HK-2 (cell line): ENCODE measurements around the gene HYPK.

ENCODE experiments used
- DNase-seq: peaks from one replicate; pipeline ENCODE4 v3.0.0-alpha.2; 2018; ENCODE audit not compliant: unreplicated experiment

The HYPK gene, protein sequence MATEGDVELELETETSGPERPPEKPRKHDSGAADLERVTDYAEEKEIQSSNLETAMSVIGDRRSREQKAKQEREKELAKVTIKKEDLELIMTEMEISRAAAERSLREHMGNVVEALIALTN

DNA sequence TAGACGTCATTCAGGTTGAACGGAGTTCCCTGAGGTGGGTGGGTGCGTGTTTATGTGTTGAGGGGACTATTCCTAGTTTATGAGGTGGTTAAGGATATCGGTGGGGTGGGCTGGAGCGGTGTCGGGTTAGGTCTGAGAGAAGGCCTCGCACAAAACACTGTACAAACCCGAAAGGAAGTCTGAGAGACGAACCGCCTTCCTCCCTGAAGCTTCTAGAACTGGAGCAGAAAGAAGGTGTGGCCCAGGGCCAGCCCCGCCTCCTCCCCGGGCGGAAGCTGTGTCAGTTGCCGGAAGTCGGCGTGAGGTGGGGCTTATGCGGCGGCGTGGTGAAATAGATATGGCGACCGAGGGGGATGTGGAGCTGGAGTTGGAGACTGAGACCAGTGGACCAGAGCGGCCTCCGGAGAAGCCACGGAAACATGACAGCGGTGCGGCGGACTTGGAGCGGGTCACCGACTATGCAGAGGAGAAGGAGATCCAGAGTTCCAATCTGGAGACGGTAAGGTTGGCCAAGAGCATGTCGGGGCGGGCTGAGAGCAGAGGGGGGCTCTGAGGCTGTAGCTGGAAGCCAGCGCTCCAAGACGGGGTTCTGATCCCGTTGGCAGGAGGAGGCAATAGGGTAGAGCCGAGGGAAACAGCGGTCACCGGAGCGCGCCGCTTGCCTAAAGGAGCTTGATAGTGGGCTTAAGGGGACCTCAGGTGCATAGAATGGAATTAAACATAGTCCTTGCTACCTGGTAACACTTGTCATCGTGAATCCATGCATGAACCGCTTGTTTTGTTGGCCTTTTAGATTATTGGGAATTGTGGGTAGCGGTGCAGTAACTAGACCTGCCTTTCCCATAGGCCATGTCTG is at the start of gene HYPK:
TSS of gene HYPK (plus strand) at position 314 of the 856 bp plus-strand sequence. CDS start at position 338, 24 bp downstream.
- DNase-seq: peak; percentile 83

DNA sequence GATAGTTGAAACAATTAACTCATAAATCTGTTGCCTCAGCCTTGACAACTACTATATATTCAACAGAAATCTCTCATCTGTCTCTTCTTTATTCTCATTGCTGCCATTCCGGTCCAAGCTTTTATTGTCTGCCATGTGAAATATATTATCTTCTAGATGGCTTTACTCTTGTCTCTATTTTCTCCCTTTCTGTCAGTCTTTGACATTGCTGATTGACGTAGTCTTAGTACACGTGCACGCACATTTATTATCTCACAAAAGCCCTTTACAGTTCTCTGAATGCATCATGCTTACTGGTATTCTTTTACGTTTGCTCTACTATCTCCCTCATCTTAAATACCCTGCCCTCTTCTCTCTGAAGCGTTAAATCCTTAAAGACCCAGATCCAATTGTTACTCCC is 48.5 kb upstream of the HYPK start:
- no peak for DNase-seq

DNA sequence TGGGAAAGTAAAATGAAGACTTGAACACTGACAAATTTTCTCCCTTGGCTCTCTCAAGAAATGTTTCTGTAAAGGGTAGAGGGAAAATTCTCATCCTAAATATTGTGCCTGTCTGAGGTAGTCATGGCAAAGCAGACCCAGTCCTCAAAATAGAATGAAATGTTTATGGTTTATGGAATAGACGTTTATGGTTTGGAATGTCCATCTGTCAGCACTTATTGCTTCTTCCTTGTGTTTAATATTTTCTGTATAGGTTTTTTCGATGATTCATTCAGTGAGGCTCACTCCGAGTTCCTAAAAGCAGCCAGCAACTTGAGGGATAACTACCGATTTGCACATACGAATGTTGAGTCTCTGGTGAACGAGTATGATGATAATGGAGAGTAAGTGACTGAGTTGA is 37.6 kb upstream of the HYPK start:
- no peak for DNase-seq

DNA sequence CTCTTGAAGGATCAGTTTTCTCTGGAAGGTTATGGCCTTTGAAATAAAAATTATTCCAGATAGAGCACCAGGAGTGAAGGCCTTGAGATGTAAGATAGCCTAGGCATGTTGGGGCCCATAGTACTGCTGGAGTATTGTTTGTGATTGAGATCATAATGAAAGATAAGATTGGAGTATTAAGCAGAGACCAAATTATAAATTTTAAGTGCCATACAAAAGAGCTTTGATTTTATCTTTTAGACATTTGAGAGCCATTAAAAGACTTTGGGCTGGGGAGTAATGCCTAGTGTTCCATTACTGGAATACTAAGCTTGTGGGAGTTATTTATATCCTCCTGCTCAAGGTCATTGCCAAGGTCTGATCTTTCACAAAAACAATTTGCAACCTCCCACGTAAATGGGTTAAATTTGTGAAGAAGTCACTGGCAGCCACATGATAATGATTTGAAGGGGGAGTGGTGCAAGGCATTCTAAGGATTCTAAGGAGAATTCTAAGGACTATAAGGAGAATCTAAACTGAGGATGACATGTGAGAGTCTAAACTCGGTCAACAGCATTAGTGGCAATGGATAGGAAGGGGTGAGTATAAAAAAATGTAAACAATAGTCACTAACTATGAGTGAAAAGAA is 36.5 kb upstream of the HYPK start:
- DNase-seq: no peak

DNA sequence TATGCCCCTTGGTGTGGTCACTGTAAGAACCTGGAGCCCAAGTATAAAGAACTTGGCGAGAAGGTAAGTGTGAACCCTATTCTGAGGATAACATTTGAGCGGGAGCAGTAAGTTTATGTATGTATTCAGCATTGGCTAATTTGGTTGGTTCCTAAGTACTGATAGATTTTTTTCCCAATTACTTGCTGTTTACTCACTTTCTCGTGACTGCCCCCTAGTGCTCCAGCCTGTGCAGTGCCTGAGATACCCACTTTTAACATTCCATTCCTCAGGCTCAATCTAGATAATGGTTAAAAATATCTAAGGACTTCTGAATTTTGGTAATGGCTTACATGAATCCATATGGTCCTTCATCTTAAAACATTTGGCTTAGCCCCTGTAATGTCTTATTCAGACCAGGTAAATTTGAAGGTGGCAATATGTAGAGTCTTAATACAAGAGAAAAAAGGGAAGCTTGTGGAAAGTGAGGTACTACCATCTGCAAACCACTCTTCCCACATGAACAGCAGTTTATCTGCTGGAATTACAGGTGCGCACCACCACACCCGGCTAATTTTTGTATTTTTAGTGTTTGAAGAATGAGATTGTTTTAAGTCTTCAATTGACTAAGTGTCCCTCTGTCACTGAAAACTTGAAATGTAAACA is 30.7 kb upstream of the HYPK start:
- peak; percentile 26 for DNase-seq

DNA sequence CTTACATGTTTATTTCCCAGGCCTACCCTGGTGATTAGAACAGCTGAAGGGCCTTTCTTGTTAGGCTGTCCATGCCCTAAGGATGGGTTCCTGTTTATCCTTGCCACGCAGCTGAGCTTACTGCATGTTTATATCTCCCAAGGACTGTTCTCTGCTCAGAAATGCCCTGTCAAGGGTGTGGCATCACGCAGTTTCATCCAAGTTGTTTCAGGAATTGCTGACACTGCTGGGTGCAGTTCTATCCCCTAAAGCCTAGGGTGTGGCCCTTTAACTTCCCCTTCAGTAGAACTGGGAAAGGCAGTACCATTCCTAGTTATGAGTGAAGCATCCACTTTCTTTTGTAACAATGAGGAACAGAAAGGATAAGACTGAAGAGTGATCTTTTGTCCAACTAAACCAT is 28.6 kb upstream of the HYPK start:
- DNase-seq: no peak

DNA sequence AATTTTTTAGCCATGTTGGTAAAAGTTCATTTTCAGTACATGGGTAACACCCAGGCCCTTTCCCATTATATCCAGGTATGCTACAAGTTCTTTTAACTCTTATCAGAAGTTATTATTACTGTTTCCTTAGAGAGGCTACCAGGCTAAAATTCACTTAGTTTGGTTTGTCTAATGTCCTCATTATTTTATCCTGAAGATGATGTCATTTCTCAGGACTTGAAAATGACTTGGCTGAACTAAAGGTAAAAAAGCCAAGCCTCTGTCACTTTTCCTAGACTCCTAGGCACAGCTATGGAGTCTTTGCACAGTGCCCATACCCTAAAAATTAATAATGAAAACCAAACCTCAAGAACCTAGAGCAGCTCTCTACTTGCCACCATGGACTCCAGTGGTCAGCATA is 27.8 kb upstream of the HYPK start:
- no peak for DNase-seq

DNA sequence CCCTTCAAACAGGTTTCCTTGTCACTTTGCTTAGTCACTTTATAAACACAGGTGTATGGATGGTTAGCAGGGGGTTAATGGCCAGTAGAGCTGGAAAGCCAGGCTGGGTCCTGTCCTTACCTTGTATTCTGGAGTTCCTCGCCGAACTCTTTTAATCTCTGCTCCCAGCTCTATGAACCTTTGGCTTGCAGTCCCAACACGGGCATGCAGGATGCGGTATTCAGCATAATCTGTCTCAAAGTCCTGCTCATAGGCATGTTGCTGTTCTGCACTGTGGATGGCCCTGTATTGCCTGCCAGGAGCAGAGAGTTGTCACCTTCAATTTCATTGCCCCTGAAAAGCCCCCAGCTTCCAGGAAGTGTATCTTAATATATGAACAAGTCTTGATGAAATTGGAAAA is 26.3 kb upstream of the HYPK start:
- no peak for DNase-seq

DNA sequence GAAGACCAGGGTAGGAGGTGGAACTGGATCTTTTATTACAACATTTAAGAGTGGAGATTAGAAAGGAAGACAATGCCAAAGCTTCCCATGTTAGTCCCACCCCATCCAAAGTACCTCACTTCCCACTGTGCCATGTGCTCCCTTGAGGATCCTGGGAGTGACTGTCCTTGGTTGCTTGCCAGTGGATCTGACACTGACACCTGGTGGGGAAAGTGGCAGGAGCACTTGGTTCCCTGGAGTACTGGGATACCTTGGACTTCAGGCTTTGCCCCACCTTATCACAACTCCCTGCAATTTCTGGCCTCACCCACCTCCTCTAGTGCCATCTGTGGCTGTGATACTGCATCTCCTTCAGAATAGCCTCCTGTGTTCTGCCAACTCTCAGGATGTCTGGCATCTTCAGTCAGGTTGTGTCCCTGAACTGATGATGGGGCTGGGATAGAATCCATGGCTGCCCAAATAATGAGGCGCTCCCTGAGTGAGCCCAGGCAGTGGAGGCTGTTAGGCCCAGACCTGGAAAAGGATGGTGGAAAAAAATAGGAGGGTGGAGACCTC is 24.9 kb upstream of the HYPK start:
- peak; percentile 65 for DNase-seq

DNA sequence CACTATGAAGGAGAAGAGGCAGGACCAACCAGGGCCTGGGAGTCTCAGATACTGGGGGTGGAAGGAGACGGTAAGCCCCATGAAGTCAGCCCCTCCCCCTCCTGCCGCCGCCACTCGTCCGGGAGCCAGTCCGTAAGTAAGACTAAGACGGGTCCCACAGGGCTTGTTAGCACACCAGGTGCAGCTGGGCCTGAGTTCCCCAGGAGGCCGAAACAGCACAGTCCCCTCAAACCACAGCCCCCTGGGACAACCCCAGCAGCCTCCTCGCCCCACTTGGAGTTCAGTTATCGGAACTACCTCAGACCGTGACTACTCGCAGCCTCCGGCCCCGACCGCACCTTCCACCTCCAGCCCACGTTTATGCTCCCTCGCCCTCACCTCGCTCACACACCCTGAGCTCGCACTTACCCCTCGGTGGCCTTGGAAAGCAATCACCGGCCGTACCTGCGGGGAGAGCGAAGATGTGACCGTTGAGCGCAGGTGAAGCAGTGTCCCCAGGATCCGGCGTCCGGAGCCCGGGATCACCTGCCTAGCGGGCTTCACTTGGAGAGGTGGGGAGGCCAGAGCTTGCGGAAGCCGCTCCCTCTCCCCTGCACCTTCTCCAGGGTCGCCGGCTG is 24.2 kb upstream of the HYPK start:
- peak; percentile 38 for DNase-seq

DNA sequence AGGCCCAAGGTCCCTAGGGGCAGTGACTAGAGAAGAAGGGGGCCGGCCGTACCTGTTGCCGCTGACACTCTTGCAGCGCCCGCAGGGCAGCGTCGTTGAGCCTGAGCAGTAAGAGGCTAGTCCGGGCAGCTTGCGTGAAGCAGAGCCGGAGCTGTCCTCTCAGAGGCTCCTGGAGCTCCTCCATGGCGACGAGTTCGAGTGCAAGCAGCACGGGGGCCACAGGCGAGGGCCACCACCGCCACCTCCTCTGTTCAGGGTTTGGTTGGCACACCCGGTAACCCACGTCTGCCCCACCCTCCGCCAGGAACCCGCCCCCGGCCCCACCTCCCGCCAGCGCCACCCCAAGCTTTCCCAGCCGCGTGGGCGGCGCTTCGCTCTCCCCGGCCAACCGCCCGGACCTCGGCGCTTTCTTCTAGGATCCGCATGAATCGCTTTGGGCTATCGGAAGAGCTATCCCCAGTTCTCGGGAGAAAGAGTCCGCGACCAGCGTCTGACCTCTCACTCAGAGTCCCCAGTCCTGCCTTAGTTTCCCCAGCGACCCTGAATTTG is 23.6 kb upstream of the HYPK start, which contains the start of gene ELL3:
TSS of gene ELL3 (minus strand) at position 249 of the 549 bp plus-strand sequence. CDS start at position 184, 65 bp downstream.
- DNase-seq: peak; percentile 80

DNA sequence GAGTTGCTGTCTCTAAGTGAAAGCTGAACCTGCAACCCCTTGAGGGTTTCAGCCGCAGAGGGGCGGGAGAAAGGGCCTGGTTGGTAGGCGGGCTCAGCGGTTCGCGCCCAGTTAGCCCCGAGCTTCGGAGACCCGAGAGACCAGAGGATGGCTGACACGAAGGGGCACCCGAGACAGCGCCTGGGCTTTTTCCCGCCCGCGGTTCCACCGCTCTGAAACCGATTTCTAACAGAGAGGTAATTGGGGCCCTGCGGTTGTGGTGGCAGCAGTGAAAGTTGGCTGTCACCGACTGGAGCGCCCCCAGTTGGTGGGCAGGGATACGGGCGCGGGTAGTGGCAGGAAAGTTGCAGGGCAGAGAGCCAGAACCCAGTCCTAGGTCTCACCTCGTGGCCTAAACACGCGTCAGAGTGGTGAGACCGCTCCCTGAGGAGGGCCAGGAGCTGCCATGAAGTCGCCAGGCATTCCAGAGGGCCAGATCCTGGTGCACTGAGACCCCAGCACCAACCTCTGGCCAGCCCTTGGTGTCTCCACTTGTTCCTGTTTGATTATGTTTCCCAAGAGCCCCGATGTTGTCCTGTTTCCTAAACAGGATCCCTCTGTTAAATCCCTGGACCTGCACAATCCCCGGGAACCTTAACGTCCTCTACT is 23.0 kb upstream of the HYPK start:
- DNase-seq: peak; percentile 76

DNA sequence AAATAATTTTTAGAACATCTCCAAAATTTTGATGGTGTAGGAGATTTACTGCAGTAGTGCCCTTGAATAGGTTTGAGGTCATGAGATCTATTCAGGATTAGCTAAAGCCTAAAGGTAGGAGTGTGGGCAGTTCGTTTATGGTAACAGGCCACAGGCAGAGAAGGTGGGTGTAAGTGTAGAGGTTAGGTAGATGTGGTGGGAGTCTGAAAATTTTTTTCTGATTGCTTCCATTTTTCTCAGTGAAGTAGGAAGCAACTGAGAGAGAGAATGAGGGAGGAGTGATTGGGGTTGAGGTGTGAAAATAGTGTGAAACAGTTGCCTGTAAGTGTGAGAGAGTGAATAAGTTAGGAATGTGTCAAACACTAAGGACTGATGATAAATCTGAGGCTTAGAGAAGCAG is 21.4 kb upstream of the HYPK start:
- no peak for DNase-seq

DNA sequence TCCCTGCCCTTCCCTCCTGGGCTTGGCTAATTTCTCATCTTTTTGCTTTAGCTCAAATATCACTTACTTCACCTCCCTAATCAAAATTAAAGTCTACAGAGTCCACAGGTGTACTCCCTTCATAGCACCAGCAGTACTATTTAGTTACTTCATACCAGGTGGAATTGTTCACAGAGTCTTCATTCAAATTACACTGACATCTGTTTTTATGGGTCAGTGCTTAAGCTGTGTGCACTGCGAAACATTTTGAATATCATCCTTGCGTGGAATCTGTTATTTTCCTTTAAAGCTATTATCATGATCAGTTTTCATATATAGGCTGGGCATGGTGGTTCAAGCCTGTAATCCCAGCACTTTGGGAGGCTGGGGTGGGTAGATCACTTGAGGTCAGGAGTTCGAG is 11.0 kb upstream of the HYPK start:
- DNase-seq: no peak

DNA sequence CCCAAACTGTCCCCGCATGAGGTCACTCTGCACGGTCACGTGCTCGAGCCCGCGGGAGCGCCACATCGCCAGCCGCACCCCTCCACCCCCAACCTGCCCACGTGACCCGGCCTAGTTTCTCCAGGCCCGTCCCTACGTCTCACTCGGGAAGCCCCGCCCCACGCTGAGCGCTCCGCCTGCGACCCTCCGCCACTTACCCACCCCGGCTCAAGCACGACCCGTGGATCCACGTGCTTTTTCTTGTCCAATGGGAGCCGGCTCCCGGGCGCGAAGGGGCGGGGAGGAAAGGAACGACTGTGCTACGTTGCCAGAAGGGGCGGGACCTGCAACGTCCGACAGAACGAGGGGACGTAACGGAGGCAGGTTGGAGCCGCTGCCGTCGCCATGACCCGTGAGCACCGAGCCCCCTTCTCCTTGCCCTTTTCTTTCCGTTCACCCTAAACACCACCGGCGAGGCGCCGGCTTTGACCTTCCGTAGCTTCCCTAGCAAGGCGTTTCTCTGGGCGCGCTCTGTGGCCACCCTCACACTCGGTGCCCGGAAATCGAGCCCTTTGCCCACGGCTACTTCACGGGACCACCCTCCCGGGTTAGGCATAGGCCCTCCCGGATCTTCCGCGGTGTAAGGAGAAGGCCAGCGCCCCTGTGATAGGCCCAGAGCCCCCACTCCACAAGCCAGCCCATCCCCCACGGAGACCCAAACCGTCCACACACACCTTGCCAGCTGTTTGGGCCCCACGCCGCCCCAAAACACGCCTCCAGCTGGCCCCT is 8.2 kb upstream of the HYPK start, which contains the start of gene SERF2:
TSS of gene SERF2 (plus strand) at position 328 of the 768 bp plus-strand sequence. CDS start at position 385, 57 bp downstream.
- DNase-seq: peak; percentile 98

DNA sequence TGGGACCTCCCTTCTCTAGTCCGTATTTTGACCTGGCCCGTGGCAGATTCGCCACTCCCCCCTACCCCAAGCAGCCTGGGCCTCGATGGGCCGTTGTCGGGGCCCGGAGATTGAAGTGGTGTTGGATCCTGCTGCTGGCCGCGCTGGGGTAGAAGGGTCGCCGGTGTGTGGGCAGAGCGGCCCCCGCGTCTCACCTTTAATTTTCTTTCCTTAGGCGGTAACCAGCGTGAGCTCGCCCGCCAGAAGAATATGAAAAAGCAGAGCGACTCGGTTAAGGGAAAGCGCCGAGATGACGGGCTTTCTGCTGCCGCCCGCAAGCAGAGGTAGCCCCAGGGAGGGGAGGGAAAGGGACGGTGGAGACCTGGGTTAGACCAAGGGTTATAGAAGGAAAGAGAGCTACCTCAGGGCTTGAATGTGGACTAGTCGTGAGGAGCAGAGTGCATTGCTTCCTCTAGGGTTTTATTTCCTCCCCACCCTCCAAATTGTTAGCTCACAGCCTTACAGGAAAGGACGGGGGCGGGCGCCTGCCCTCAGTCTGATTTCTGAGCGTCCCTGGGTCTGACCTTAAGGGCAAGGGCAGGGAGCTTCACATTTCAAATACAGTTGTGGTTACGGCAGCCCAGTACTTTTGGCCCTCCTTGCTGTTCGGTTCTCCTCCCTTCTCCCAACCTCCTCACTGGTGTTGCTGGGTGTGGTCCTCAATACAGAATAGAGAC is 7.5 kb upstream of the HYPK start:
- DNase-seq: no peak

DNA sequence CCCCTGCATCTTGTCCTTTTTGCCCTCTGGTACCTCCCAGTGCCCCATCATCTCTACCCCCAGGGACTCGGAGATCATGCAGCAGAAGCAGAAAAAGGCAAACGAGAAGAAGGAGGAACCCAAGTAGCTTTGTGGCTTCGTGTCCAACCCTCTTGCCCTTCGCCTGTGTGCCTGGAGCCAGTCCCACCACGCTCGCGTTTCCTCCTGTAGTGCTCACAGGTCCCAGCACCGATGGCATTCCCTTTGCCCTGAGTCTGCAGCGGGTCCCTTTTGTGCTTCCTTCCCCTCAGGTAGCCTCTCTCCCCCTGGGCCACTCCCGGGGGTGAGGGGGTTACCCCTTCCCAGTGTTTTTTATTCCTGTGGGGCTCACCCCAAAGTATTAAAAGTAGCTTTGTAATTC is 6.8 kb upstream of the HYPK start:
- DNase-seq: no peak

DNA sequence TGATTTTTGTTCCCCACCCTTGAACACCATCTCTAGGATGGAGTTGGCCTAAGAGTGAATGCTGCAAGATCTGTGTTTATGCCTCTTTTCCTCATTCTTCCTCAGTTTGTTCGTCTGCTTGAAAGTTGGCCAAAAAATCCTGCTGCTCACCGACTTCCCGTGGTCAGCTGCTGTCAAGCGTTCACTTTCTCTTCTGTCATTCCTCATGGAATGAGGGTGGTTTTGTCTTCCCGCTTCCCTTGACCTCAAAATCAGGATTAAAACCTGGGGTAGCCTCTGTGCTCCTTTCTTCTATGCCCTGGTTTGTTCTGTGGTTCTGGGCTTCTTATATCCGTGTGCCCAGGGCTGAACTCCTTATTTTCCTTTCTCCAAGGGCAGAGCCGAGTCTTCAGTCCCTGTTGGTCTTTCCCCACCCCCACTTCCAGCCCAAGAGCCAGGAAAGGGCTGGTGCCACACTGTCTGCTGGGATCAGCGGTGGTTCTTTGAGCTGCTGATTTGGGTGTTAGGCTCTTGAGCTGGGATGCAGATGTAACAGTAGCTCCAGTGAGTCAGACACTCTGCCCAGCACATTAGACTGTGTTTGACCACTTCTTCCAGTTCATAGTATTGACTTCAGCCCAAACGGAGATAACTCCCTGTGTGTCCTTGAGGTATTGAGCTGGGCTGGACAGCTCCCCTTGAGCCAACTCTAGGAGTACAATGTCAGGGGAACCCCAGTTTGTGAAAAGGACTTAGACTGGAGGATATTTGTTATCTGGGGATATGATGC is 5.9 kb upstream of the HYPK start:
- DNase-seq: peak; percentile 38

DNA sequence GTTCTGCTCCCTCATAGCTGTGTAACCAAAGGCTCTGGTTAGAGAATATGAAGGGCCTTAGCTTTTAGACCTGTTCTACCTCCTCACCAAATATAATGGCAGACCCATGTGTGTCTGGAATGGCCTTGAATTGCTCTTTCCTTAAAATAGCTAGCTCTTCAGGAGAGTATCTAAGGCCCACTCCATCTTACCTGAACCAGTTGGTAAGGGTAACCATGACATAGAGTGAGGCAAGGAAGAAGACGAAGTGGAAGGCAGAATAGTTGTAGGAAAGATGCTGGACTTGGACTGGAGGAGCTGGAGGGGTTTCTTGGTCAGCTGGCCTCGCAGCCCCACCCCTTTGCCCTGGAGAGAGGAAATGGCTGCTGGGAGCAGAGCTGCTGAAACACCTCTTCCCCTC is 5.2 kb upstream of the HYPK start:
- no peak for DNase-seq
